Body of pancreas (tissue), 4 donors: ENCODE results near the gene SRPK2. TPM values are rescaled to one million over a fixed set of nuclear protein-coding genes. Genes with fewer than 3 reads are reported as not detected.

Source experiments
- ATAC-seq: fragments of 150-250 bp; one replicate; pipeline ENCODE4 v1.9.1; 2016
- DNase-seq, 4 donors: peaks; one replicate each; pipeline ENCODE4 v3.0.0-alpha.2; 2019
- H3K27ac ChIP-seq, 4 donors: fragments of 200-600 bp; sonication (generic); 1 replicate in 3 of 4; 2 replicates in 1 of 4; pipeline versions ENCODE4 v1.5.1 to v1.6.1; 2016 to 2019; ENCODE audit warnings: mild to moderate bottlenecking in 1 of 4, mixed read lengths in 1 of 4, moderate library complexity in 1 of 4
- H3K27me3 ChIP-seq, 2 donors: fragments of 200-600 bp; sonication (generic); one replicate each; pipeline ENCODE4 v1.6.0; 2016; ENCODE audit warnings: mild to moderate bottlenecking in 1 of 2
- H3K36me3 ChIP-seq, 2 donors: fragments of 200-600 bp; sonication (generic); replicated peaks in 1 of 2; 2 replicates each; pipeline ENCODE4 v1.5.1; 2016; ENCODE audit warnings: low read depth in 2 of 2; ENCODE audit not compliant: insufficient read depth in 1 of 2
- H3K4me1 ChIP-seq: fragments of 200-600 bp; sonication (generic); one replicate; pipeline ENCODE4 v1.6.0; 2016
- H3K4me3 ChIP-seq, 2 donors: fragments of 200-600 bp; sonication (generic); 1 replicate in 1 of 2; 2 replicates in 1 of 2; pipeline ENCODE4 v1.5.1; 2016 to 2019
- H3K9me3 ChIP-seq, 3 donors: fragments of 200-600 bp; sonication (generic); 1 replicate in 2 of 3; 2 replicates in 1 of 3; pipeline ENCODE4 v1.5.1; 2016
- POLR2A ChIP-seq, 3 donors: fragments of 450-650 bp; IDR thresholded peaks; one replicate each; pipeline ENCODE4 v1.6.1; 2016; ENCODE audit warnings: antibody characterized with exemption in 3 of 3, mild to moderate bottlenecking in 2 of 3
- WGBS, 2 donors: methylation state at CpG; one replicate each; pipeline ENCODE4 v1.1.5; 2017; 5-methylcytosine and 5-hydroxymethylcytosine counted together
- intact Hi-C: fragments of 100-400 bp; cut with DNase I; formaldehyde crosslinking; loops from one replicate; pipeline ENCODE4 v1.15.1; 2023
- total RNA-seq, 2 donors: library from RNA; depleted of rRNA; stranded (reverse); fragments of >200 nt; gene quantifications; one replicate each; pipeline ENCODE4 v1.1.0, GENCODE V29; 2016
- TF ChIP-seq, protein P1 (sequence below), 7 experiments: fragments of 450-650 bp in 4 of 7; fragments of 200-600 bp in 3 of 7; sonication (generic) in 3 of 7; IDR thresholded peaks; one replicate each; pipeline ENCODE4 v1.5.1; 2016 to 2019; ENCODE audit warnings: antibody characterized with exemption in 7 of 7

Gene SRPK2
- total RNA-seq, 2 donors from 2014 or later: 23.4 to 31.1 TPM

DNA sequence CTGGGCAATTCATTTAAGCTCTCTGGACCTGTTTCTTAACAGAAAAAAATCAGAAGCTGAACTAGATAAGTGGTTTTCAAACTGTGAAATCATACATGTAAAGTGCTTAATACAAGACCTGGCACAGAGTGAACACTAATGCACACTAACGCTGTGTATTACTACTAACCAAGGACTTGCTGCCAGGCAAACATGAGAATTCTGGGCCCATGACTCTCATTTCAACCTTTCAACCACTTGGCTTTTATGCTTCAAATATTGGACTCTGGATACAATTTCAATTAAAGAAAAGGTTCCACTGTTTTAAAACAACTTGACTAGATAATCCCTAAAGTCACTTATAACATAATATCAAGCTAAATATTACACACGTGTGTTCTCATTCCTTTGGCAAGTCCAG is 73.4 kb downstream of the SRPK2 start:
- H3K27ac ChIP-seq: no peak overlapping the region
- no peak for TF ChIP-seq POLR2A (IDR thresholded peaks at IDR 0.05)
- TF ChIP-seq, protein P1, sequence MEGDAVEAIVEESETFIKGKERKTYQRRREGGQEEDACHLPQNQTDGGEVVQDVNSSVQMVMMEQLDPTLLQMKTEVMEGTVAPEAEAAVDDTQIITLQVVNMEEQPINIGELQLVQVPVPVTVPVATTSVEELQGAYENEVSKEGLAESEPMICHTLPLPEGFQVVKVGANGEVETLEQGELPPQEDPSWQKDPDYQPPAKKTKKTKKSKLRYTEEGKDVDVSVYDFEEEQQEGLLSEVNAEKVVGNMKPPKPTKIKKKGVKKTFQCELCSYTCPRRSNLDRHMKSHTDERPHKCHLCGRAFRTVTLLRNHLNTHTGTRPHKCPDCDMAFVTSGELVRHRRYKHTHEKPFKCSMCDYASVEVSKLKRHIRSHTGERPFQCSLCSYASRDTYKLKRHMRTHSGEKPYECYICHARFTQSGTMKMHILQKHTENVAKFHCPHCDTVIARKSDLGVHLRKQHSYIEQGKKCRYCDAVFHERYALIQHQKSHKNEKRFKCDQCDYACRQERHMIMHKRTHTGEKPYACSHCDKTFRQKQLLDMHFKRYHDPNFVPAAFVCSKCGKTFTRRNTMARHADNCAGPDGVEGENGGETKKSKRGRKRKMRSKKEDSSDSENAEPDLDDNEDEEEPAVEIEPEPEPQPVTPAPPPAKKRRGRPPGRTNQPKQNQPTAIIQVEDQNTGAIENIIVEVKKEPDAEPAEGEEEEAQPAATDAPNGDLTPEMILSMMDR (IDR thresholded peaks at IDR 0.05): no peak
- no peak overlapping the region for H3K4me3 ChIP-seq
- H3K4me1 ChIP-seq: peaks cover 38% of the 10 kb centered on the region
- H3K27me3 ChIP-seq: no peaks in the 10 kb centered on the region
- no peaks in the 10 kb centered on the region for H3K36me3 ChIP-seq
- 36 to 43% methylated on average over 2 of the region's 2 CpGs for WGBS, 2 donors
- DNase-seq (no peak), ATAC-seq (no peak)
- H3K9me3 ChIP-seq: no peaks in the 10 kb centered on the region
- intact Hi-C loops: no loop called here

DNA sequence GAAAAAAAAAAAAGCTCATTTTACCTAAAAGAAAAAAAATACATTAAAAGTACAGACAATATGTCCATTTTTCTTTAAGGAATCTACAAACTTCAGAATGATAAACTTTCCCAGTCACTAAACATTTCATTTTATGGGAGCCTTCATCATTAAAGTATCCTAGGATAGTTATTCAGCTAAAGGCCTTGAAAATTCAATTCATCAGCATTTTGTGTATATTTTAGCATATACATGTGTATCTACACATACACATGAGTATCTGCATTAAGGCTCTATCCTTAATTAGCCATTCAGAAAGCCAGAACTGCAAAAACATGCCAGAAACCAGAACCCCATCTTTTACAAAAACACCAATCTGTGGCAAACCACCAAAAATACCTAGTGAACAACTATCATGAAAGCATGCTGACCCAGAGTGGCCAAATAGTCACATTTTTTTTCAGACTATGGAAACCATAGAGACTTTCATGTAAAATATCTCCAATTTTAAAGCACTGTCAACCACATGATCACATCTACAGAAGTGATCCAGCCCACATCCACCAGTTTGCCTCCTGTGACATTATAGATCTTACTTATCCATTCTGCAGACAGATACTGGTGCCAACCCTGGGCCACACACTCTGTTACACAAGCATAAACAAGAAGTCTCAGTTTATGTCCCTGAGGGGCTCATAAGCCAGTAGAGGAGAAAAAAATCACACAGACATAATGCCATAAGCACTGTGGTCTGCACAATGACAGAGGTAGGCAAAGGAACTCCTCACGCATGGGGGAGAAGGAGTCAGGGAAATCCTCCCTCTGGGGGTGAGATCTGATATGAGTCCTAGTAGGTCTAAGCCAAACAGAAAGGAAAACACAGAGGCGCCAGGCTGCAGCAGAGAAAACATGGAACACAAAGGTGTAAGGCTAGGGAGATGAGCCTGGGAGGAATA is 79.2 kb downstream of the SRPK2 start:
- TF ChIP-seq, protein P1 (IDR thresholded peaks at IDR 0.05): peak in 1 of 7 experiments; percentile 3
- no peak for TF ChIP-seq POLR2A (IDR thresholded peaks at IDR 0.05)
- ATAC-seq: no peak
- no peaks in the 10 kb centered on the region for H3K27me3 ChIP-seq
- 31 to 53% methylated on average over 2 of the region's 2 CpGs for WGBS, 2 donors
- no peaks in the 10 kb centered on the region for H3K9me3 ChIP-seq
- peak in 1 of 4 donors; percentile 13 for DNase-seq
- H3K4me3 ChIP-seq: no peak overlapping the region
- peaks cover 38% of the 10 kb centered on the region for H3K4me1 ChIP-seq
- H3K27ac ChIP-seq: no peak overlapping the region
- intact Hi-C loops: no loop called here
- no peaks in the 10 kb centered on the region for H3K36me3 ChIP-seq

DNA sequence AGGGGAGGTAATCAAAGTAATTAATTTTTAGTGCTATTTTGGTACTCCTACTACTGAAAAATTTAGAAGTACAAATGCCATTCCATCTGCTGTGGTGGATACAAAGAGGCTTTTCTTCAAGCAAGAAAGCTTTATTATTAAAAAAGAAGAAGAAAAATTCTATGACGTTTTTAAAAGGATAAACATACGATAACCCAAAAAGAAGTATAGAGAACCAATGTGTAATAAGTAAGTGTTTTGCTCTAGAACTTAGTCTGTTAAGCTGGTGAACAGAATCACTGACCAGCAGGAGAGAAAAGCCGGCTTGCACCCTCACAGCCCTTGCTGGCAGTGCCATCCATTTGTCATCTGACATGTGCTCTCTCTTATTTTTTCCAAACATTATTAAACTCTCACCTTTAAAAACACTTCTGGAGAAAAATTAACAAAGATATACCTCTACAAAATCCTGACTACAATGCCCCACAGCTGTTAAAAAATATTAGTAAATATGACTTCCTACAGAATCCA is 81.5 kb downstream of the SRPK2 start:
- H3K9me3 ChIP-seq: no peaks in the 10 kb centered on the region
- H3K27me3 ChIP-seq: no peaks in the 10 kb centered on the region
- no peak overlapping the region for H3K27ac ChIP-seq
- TF ChIP-seq, protein P1 (IDR thresholded peaks at IDR 0.05): no peak
- no peak for TF ChIP-seq POLR2A (IDR thresholded peaks at IDR 0.05)
- DNase-seq: no peak
- no peak overlapping the region for H3K4me3 ChIP-seq
- ATAC-seq: no peak
- H3K4me1 ChIP-seq: peaks cover 38% of the 10 kb centered on the region
- intact Hi-C loops: no loop called here
- 55% methylated on average over 3 of the region's 3 CpGs for WGBS, 2 donors
- H3K36me3 ChIP-seq: no peaks in the 10 kb centered on the region

DNA sequence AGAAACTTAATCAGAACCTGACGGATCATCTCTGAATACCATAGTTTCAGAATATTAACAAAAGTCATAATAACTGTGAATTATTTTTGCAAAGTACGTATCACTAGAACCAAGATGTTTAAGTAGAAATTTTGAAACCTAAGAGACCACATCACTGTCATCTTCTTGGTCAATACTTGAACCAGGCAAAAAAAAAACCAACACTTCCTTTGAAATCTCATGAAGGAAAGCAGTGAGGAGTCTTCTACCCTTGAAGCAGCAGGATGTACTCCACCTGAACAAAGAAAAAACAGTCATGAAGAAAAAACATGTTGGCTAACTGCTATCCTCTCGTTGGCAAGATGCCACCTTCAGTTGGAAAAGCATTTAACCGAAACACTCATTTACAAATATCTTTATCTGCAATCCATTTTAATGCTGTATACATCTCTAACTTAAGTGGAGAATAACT is 82.4 kb downstream of the SRPK2 start:
- Histone ChIP-seq H3K4me1 (peaks cover 38% of the 10 kb centered on the region), H3K9me3 (no peaks in the 10 kb centered on the region), H3K27me3 (no peaks in the 10 kb centered on the region), H3K4me3 (no peak overlapping the region), H3K36me3 (no peaks in the 10 kb centered on the region), H3K27ac (no peak overlapping the region)
- ATAC-seq (no peak), DNase-seq (no peak)
- WGBS, 2 donors: 48 to 51% methylated on average over 4 of the region's 4 CpGs
- TF ChIP-seq, protein P1 (IDR thresholded peaks at IDR 0.05): no peak
- TF ChIP-seq POLR2A (IDR thresholded peaks at IDR 0.05): no peak
- intact Hi-C loops: no loop called here
